ENCODE measurements around the gene ARVCF.

ARVCF gene

GRCh38 chr22:19973551-19974267, 42.9 kb downstream of the ARVCF start:
- DNase-seq (ENCODE audit: low spot score), result no peak

GRCh38 chr22:19972652-19973550, 43.7 kb downstream of the ARVCF start:
- DNase-seq (ENCODE audit: low spot score), result no peak

- DNase-seq (ENCODE audit: low spot score), result no peak
Observed at GRCh38 chr22:19972251-19972650, 44.4 kb downstream of the ARVCF start.

GRCh38 chr22:19971276-19972124, 45.1 kb downstream of the ARVCF start:
- no peak for DNase-seq (ENCODE audit: low spot score)

GRCh38 chr22:19970479-19971275, 45.9 kb downstream of the ARVCF start:
- peak; percentile 69 for DNase-seq (ENCODE audit: low spot score)

GRCh38 chr22:19970031-19970478, 46.6 kb downstream of the ARVCF start:
- no peak for DNase-seq (ENCODE audit: low spot score)

GRCh38 chr22:19969141-19969928, 47.3 kb downstream of the ARVCF start:
- DNase-seq (ENCODE audit: low spot score), result no peak

- DNase-seq (ENCODE audit: low spot score), result no peak
Observed at GRCh38 chr22:19968450-19968891, 48.2 kb downstream of the ARVCF start.

GRCh38 chr22:19967850-19968449, 48.7 kb downstream of the ARVCF start:
- no peak for DNase-seq (ENCODE audit: low spot score)

GRCh38 chr22:19966908-19967750, 49.5 kb downstream of the ARVCF start:
- no peak for DNase-seq (ENCODE audit: low spot score)

GRCh38 chr22:19965771-19966709, 50.6 kb downstream of the ARVCF start:
- DNase-seq (ENCODE audit: low spot score), result no peak

- DNase-seq (ENCODE audit: low spot score), result no peak
Observed at GRCh38 chr22:19964701-19965386, 51.8 kb downstream of the ARVCF start.

GRCh38 chr22:19963863-19964642, 52.6 kb downstream of the ARVCF start:
- DNase-seq (ENCODE audit: low spot score), result no peak

- DNase-seq (ENCODE audit: low spot score), result no peak
Observed at GRCh38 chr22:19962909-19963806, 53.5 kb downstream of the ARVCF start.

GRCh38 chr22:19962246-19962908, 54.2 kb downstream of the ARVCF start:
- peak; percentile 74 for DNase-seq (ENCODE audit: low spot score)
